Stimulated activated CD8-positive, alpha-beta memory T cell treated with anti-CD3 and anti-CD28 coated beads, Interleukin-15, amount 100 ng/mL, for 24 hours (primary cell): ENCODE results near the gene AMOTL1.
"Not testable (repeated sequence)": the region's sequence is repeated elsewhere in the genome, so short reads cannot be mapped to it uniquely, and the experiment has no call there.

Source experiments
- DNase-seq: peaks from one replicate; pipeline ENCODE4 v3.0.0-alpha.2; 2020; ENCODE audit warnings: low read depth

The AMOTL1 gene

DNA sequence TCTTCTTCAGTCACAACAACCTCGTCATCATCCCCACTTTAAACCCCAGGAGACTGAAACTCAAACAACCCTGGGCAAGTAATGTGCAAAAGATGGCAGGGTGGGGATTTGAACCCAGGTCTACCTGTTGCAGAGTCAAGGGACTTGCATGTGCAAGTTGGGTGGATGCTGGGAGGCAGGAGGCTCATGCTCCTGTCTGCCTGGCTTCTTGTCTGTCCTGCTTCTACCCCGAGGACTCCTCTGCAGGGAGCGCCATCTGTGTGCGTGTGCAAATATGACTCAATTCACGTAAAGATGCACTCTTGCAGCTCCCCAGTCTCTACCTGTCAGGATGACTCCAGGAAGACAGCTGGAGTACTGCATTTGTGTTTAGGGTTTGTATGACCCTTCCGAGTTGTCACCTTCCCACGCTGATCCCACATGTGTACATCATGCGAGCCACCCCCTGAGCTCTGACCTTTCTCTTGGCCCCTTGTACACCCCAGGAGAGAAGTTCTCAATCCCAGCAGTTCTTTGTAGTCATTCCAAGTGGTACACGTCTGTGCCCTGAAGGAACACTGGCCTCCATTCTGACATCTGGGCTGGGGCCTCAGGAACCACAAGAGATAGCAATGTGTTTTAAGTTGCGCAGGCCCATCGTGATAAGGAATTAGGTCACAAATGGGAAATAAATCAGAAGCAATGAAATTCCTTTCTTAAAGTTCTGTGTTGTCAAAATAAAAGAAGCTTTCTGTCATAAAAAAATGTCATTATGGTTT lies 109.5 kb downstream of the AMOTL1 start:
- DNase-seq: no peak

DNA sequence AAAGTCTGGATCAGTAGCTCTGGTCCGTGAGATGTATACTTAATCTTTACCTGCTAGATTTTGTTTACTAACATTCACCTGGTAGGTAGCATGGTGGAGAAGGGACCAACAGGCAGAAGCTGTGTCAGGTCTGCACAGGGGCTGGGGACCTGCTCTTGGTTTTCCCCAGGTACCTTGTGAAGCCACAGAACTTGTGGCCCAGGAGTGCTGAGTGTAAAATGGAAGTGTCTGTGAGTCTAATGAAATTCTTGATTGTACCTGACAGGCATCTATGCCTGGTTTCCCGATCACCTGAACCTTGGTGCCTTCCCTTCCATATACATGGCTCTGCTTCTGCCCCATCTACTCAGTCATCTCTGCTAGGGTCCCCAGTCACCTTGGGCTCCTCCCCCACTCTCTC lies 110.8 kb downstream of the AMOTL1 start:
- DNase-seq: no peak

DNA sequence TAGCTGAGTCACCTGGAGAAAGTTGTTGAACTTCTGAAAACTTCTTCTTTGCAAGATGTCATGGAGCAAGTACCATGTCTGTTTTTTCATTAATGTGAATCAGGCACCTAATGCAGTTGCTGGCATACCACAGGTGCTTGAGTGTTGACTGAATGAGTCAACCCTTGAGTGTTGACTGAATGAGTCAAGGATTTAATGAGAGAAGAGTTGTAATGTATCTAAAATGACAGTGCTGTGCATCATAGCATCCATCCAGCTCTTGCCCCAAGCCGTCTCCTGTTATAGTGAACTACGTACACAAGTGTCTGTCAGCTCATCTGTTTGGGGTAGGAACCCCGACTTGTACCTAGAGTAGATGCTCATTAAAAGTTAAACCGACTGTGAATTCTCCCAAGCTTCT lies 112.1 kb downstream of the AMOTL1 start:
- DNase-seq: no peak

DNA sequence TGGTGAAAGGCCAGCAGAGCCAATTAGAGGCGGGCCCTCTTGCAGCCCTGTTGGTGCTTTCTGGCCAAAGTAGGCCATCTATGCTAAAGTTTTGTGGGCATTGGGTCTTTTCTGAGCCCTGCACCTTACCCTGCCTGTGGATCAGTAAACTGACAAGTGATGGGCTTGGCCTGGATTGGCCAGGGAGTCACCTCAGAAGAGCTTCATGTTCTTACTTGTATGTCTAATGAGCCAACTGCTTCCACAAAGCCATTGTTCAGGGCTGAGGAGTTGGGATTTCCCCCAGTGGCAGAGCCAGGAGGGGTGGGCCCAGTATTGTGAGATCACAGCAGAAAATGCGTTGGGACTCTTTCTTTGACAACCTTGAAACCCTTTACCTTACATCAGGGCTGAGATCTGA lies 114.8 kb downstream of the AMOTL1 start:
- DNase-seq: no peak

DNA sequence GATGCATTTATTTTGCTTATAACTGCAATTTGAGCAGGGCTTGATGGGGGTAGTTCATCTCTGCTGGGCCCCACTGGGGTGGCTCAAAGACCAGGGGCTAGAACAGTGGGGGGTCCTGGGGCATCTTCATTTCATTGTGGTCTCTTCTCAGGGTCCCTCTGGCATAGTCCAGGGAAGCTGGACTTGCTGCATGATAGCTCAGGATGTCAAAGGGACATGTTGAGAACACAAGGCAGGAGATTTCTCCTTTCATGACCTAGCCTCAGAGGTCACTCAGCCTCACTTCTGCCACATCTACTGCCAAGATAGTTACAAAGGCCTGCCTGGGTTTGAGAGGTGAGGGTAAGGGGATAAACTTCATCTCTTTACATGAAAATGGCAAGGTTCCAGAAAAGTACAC lies 115.7 kb downstream of the AMOTL1 start:
- DNase-seq: no peak

DNA sequence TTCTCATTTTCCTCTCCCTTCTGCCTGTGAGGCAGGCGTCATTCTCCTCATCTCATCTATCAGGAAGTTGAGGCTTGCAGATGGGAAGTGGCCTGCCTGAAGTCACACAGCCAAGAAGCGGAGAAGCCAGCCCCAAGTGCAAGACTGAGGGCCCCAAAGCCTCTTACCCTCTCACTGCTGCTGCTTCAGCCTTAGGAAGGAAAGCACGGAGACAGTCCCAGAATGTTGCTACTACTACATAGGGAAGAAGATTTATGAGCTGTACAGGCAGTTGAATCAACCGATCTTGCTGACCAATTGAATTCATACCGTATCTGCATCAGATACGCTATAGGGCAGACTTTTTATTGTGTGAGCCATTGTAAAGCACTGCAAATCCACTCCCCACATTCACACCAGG lies 116.2 kb downstream of the AMOTL1 start:
- no peak for DNase-seq

DNA sequence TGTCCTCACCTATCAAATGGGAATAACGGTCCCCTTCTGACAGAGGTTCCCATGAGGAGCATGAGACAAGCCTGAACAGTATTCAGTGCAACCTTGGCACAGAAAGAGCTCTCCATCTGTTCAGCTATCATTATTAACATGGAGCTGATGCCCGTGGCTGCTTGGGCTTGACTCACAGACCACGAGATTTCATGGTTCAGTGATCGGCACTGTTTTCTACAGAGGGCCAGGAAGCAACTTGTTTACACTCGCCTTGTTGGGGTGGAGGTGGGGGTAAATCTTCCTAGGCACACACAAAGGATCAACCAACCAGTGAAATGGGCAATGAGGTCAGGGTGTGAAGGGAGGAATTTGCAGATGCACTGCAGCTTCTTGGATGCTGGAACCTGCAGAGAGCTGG lies 117.0 kb downstream of the AMOTL1 start:
- DNase-seq: no peak

DNA sequence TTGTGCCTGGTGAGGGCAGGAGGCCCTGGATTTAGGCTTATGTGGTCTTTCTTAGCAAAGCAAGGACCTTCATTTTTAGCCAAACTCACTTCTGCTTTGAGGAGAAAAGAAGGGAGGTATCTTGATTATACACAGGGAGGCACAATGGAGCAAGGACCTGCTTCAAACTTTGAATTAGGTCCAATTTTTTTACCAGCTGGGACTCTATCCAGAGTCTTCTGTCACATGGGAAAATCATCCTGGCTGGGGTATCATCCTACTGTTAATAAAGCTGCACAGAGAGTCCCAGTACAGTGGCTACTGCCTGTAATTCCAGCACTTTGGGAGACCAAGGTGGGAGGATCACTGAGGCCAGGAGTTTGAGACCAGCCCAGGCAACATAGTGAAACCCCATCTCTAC lies 117.4 kb downstream of the AMOTL1 start:
- no peak for DNase-seq

DNA sequence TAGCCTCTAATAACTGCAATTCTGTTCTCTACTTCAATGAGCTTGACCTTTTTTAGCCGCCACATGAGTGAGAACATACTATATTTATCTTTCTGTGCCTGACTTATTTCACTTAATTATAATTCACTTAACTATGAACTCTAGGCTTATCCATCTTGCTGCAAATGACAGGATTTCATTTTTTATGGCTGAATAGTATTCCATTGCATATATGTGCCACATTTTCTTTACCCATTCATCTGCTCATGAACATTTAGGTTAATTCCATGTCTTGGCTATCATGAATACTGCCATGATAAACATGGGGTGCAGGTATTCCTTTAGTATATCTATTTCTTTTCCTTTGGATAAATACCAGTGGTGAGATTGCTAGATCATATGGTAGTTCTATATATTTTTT lies 120.0 kb downstream of the AMOTL1 start:
- DNase-seq: no peak

DNA sequence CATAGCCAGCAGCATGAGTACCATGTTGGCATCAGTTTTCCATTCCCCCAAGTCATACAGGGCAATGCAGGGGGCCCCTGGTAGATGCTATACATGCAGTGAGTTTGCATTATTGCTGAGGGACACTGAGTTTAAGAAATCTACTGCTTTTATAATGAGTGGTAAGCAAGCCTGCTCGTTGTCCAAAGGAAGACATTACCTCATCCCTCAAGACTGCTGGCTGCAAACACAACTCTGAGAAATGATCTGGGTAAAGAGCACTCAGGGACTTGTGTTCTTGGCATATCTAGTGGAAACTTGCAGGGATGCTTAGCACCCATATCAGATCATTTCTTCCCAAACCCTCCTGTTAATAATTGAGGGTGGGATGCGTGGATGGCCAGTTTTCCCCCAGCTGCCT lies 127.3 kb downstream of the AMOTL1 start:
- no peak for DNase-seq

DNA sequence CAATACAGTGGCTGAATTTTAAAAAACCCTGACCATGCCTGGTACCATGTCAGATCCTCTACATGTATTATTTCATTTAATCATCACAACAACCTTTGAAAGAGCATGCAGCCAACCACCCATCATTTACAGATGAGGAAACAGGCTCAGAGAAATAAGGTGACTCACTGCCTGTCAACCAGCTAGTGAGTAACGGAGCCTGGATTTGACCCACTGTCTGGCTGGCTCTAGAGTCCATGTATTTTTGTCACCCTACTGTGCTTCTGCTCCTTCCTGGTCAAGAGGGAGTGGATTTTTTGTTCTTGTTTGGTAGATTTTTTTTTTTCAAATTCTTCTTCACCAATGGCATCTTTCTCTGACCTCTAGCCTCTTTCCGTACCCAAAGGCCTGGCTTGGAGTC lies 127.8 kb downstream of the AMOTL1 start:
- DNase-seq: no peak

DNA sequence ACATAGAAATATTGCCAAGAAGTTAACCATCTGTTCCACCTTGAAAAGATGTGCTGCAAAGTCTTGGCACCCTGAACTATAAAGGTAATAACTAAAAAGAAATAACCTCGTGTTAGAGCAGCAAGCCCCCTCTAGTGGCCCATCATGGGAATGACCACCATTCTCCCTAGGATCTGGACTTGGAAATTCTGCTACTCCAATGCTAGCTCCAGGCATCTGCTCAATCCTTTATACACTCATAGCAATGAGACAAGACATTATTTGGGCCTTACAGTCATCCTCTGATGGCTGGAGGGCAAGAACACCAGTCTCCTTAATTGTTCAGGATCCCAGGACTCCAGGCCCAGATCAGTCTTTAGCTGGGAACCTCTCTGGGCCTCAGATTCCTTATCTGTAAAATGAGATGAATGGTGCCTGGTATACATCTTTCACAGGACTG lies 129.2 kb downstream of the AMOTL1 start:
- no peak for DNase-seq

DNA sequence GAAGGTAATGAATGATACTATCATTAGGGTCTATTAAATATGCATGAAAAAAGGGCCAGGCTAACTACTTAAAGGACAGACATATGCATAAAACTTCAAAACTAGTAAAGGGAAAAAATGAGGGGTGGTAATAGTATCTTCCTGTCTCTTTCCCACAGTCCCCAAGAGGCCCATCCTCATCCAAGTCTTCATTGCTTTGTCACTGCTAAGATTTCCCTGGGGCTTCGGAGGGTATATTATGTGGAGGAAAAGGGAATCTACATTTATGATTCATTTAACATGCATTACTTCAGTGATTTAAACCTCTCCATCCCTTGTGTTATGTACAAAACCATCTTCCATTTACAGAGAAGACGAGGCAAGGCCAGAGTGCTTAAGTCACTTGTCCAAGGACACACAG lies 139.1 kb downstream of the AMOTL1 start:
- DNase-seq: no peak

DNA sequence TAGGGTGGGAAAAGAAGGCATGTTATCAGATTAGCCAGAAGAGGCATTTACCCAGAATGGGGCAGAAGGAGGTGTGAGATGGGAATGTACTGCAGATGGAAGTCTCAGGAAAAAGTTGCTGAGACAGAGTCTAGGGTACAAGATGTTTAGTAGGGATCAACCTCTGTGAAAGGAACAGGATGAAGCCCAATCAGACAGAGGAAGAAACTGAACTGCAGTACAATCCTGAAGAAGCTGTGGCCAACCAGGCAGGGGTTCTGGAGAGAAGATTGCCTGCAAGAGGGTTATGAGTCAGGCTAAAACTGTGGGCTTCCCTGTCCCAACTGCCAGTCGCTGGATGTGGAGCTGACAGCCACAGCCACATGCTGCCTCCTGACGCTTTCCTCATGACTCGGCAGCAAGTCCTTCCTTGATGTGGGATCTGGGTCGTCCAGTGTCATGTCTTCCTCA lies 141.2 kb downstream of the AMOTL1 start:
- no peak for DNase-seq

DNA sequence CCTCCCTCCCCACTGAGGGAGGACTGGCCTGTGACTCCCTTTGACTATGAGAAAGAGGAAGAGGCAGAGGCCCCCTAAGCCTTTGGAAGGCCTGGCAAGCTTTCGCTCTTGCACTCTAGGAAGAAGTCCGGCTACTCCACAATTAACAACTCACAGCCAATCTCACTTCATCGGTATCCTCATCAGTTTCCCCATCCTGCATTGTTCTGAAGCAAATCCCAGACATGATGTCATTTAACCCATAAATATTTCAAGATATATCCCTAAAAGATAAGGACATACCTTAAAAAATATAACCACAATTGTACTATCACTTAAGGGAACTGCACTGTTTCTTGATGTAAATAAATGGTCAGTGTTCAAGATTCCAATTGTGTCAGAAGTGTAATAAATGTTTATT lies 142.1 kb downstream of the AMOTL1 start:
- no peak for DNase-seq

DNA sequence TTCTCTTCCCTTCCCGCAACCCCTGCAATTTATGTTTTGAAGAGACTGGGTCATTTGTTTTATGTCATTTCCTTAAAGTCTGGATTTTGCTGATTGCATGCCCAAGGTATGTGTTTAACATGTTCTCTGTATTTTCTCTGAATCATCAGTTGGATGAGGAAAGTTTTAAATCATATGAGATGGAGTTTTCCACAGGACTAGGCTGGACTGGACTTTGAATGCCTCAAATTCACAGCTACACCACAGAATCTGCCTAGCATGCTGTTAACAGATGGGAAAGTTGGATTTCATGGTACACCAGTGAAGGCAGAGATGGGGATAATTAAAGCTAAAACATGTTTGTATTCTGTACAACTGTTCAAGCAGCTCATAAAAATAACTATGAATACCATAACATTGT lies 142.6 kb downstream of the AMOTL1 start:
- DNase-seq: no peak

DNA sequence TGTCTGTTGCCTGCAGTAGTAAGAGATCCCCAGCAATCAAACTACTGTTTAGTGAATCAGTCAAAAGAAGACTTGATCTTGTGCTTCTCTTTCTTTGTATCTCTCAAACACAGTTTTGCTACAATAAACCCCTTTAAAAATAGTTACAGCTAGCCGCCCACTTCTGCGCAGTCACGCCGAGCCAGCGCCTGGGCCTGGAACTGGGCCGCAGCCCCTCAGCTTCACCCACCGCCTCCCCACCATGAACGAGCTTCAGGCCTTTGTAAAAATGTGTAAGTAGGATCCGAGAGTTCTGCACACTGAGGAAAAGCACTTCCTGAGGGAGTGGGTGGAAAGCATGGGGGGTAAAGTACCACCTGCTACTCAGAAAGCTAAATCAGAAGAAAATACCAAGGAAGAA lies 144.7 kb downstream of the AMOTL1 start:
- DNase-seq: no peak

DNA sequence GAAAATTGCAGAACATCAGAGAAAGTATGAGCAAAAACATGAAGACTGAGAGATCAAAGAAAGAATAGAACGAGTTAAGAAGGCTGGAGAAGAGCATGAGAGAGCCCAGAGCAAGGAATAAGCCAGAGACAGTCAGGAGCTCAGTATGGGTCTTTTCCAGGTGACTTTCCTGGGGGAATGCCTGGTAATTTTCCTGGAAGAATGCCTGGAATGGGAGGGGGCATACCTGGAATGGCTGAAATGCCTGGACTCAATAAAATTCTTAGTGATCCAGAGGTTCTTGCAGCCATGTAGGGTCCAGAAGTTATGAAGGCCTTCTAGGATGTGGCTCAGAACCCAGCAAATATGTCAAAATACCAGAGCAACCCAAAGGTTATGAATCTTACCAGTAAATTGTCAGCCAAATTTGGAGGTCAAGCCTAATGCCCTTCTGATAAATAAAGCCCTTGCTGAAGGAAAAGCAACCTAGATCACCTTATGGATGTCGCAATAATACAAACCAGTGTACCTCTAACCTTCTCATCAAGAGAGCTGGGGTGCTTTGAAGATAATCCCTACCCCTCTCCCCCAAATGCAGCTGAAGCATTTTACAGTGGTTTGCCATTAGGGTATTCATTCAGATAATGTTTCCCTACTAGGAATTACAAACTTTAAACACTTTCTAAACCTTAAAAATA lies 145.7 kb downstream of the AMOTL1 start:
- not testable (repeated sequence) for DNase-seq

DNA sequence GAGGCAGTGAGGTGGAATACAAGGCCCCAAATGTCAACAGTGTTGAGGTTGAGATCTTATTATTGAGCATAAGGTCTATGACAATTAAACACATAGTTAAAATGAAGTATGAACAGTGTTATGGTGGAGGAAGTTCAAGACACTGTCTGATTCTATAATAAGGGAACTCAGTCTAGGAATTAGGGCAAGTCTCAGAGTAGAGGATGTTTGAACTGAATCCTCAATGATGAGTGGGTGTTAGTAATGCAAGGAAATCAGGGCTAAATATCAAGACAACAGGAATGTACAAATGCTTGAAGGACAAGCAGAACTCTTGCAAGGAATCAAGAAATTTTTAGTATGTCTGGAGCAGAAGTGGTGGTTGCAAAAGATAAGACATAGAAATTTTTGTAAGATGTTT lies 152.2 kb downstream of the AMOTL1 start:
- no peak for DNase-seq

DNA sequence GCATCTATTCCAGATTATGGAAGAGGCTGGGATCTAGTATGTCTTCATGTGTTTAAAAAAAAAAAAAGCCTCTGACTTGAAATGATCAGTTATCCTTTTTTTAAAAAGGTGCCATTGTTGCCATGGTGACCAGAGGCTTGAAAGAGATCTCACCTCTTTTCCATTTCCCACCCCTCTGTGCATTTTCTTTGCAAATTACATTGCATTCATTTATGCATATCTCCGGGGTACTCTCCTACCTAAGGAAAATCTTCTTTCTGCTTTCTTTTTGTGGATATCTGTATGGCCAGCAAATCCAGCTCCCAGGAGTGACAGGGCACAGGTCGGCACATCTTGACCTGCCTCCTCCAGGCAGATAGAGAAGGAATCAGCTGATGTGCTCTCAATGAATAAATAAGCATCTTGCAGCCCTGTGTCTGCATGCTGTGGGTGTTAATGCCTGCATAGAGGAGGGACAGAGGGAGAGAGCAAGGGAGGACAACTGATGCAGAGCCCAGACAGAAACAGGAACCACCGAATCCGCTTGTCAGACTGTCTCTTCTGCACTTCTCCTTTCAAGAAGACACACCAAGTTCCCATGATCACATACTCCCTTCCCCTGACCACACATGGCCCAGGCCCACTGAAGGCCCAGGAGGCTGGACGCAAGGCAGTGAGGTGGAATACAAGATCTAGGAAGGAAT lies 154.3 kb downstream of the AMOTL1 start:
- DNase-seq: no peak

DNA sequence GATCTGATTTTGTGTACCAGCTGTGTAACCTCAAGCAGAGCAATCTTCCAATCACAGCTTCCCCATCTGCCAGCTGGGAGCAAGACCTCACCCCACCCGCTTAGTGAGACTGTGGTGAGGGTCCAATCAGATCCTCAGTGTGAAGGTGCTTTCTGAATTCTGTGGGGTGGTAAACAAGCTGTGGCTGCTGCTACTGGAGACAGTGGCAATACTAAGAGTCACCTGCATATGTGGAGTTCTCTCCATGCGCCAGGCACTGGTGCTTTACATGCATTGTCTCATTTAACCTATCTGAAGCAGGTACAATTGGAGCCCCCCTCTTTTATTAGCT lies 154.8 kb downstream of the AMOTL1 start:
- DNase-seq: no peak

DNA sequence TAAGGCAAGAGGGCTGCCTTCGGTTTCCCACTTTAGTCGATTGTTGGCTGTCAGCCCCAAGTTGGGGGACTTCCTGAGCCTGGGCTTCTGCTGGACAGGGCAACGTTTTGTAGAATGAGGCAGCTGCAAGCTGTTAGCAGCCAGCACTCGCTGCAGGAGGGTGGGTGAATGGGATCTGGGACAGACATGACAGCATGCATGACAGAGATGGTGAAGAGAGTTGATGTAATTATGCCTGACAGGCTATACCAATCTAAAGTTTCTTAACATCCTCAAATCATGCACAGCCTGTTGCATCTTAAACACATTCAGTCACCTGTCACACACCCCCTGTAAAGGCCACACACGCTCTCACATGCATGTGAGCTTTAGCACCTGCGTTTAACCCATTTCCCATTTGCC lies 156.0 kb downstream of the AMOTL1 start:
- DNase-seq: no peak

DNA sequence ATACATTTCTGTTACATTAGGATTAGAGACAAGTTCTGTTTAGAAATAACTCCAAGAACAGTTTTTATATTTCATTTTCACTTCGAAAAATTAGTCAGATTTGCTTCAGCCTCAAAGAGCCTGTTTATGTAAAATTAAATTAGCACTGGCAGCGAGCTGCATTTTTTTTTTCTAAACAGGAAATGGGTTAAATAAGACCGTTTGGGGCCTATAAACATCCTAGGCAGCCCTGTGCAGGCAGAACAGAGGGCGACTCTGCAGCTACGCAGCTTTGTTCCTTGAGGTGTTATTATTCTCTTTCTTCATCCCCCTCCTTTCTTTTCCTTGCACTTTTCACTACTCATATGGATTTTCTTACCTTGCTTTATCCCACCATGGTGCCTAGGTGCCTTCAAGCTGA lies 156.5 kb downstream of the AMOTL1 start:
- DNase-seq: no peak
